HL-60 (cell line): ENCODE measurements around the gene ENOX1.

ENCODE experiments used
- CTCF ChIP-seq: IDR thresholded peaks from one replicate; pipeline ENCODE4 v1.5.1; 2011; ENCODE audit warnings: low read length, control low read depth, inconsistent platforms; ENCODE audit not compliant: insufficient read depth
- REST ChIP-seq: IDR thresholded peaks from 2 replicates; pipeline ENCODE4 v1.6.1; 2012; ENCODE audit warnings: low read depth; ENCODE audit not compliant: insufficient replicate concordance

DNA sequence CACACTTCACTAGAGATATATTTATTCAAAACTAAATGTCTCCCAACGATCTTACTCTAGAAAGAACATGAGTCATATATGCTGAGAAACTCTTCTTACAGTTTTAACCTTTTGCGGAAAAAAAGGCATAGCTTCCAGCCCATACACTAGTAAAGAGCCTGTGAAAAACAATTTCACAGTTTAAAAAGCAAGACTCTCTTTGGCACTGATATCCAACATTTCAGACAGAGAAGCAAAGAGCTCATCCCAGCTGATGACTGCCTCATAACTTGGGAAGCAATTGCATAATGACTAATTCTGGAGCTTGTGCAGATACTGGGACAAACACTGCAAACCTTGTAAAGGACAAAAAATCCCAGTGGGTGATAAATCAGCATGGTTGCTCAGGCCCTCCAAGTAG is 88.0 kb downstream of the ENOX1 start:
- no peak for TF ChIP-seq CTCF
- TF ChIP-seq REST: no peak
